Transverse colon (tissue), 3 donors: ENCODE results near the gene GMEB2.
A peak's percentile ranks its signal among the peaks of the same experiment; 100 is the strongest.

Experiments used
- POLR2A ChIP-seq: fragments of 450-650 bp; IDR thresholded peaks from one replicate; pipeline ENCODE4 v1.6.1; 2016; ENCODE audit warnings: antibody characterized with exemption, mild to moderate bottlenecking, moderate library complexity
- POLR2AphosphoS5 ChIP-seq, 3 donors: sonication (generic); formaldehyde crosslinking; IDR thresholded peaks; one replicate each; pipeline ENCODE4 v1.6.1; 2016; ENCODE audit warnings: antibody characterized with exemption in 3 of 3

- TF ChIP-seq POLR2A: no peak
- TF ChIP-seq POLR2AphosphoS5 (IDR thresholded peaks at IDR 0.05): peak in 1 of 3 donors; percentile 7
Measured at GRCh38 chr20:63641146-63641791, 14.4 kb upstream of the GMEB2 start.
